ENCODE data around the gene GAGE10. TPM values are rescaled to one million over a fixed set of nuclear protein-coding genes. Genes with fewer than 3 reads are reported as not detected.

The GAGE10 gene
- total and polyA plus RNA-seq, 2 of the 8 experiments (the other 6 are each of a cell fraction or from before 2014, with no cell fraction given) = not detected

DNA sequence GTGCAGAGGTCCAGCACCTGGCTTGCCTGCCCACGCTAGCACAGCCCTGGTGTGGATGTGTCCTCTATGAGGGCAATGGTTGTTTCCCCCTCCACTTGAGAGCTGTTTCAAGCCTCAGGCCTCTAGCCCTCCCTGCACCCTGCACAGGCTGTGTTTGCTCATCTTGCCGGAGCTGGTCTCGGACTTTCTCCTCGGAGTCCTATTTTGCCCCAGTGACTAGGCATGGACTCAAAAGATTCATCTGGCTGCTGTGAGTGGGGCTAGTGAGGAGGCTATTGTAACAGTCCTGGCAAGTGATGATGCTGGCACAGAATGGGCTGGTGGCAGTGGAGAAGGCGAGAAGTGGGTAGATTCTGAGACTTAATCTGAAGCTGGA, 44.7 kb upstream of the GAGE10 start:
- Histone ChIP-seq H4K5ac (ENCODE audit: insufficient read length, low read depth, low read length) (no peak overlapping the region), H3K79me1 (ENCODE audit: low read depth, low read length) (no peaks in the 10 kb centered on the region), H3K4me3 (ENCODE audit: extremely low read depth in 1 of 4, insufficient read depth in 2 of 4, low read depth in 3 of 4, low read length in 4 of 4) (no peak overlapping the region), H3K23me2 (ENCODE audit: low read depth, low read length) (no peaks in the 10 kb centered on the region), H2BK12ac (ENCODE audit: low read depth, low read length) (no peak overlapping the region), H2BK15ac (ENCODE audit: low read length) (no peak overlapping the region), H2AK5ac (ENCODE audit: low read depth, low read length) (no peak overlapping the region), H3K9ac (replicated peaks in 1 of 4; ENCODE audit: extremely low read depth in 1 of 4, low read depth in 3 of 4, low read length in 3 of 4) (no peak overlapping the region), H2BK120ac (replicated peaks; ENCODE audit: low read depth, low read length) (no peak overlapping the region), H3K23ac (ENCODE audit: insufficient read length) (no peak overlapping the region), H3K9me3 (ENCODE audit: insufficient read depth in 2 of 2, low read depth in 1 of 2, low read length in 1 of 2) (no peaks in the 10 kb centered on the region), H2BK20ac (ENCODE audit: low read length) (no peak overlapping the region), H2BK5ac (ENCODE audit: low read depth, low read length) (no peak overlapping the region), H4K8ac (ENCODE audit: extremely low read depth, insufficient read depth, low read length) (no peak overlapping the region), H3K4ac (replicated peaks; ENCODE audit: insufficient read length, low read depth, low read length) (no peak overlapping the region), H3K14ac (ENCODE audit: insufficient read length) (no peak overlapping the region), H3K56ac (replicated peaks; ENCODE audit: insufficient read length, low read depth, low read length) (no peak overlapping the region), H3K18ac (ENCODE audit: extremely low read depth, low read length) (no peak overlapping the region), H3K27ac (ENCODE audit: low read depth, low read length) (no peak overlapping the region), H3K79me2 (ENCODE audit: control insufficient read depth in 1 of 2, insufficient read depth in 2 of 2, low read length in 2 of 2) (no peaks in the 10 kb centered on the region), H3K36me3 (ENCODE audit: control insufficient read depth in 2 of 4, insufficient read depth in 4 of 4, low read length in 3 of 4) (no peaks in the 10 kb centered on the region), H3K4me1 (replicated peaks in 1 of 4; ENCODE audit: control insufficient read depth in 3 of 4, insufficient read depth in 4 of 4, low read length in 3 of 4) (no peaks in the 10 kb centered on the region; a peak in 1 of 7 replicates), H4K91ac (replicated peaks; ENCODE audit: insufficient read length, low read length) (no peak overlapping the region), H2AFZ (ENCODE audit: low read length) (no peak overlapping the region), H4K20me1 (replicated peaks in 1 of 2; ENCODE audit: control insufficient read depth in 1 of 2, insufficient read depth in 2 of 2, low read length in 2 of 2) (no peaks in the 10 kb centered on the region), H3K27me3 (replicated peaks in 1 of 4; ENCODE audit: control insufficient read depth in 3 of 4, extremely low read depth in 1 of 4, insufficient read depth in 3 of 4, low read length in 3 of 4) (no peaks in the 10 kb centered on the region), H3K4me2 (ENCODE audit: insufficient read depth in 1 of 2, low read depth in 2 of 2, low read length in 2 of 2) (no peak overlapping the region)
- DNase-seq (ENCODE audit: low read depth in 1 of 2, low spot score in 2 of 2) (no peak), FAIRE-seq (no peak)
- POLR2A ChIA-PET (ENCODE audit: partially characterized antibody) = interaction anchor here (0.7 to 2.1 kb wide), 5 partner anchors 9 to 74 kb away, joined by 3 to 7 read pairs (median 3); no protein-coding TSS in a partner anchor
- 92% methylated on average over 4 of the region's 5 CpGs; no CpG with 5 or more reads in 1 of the 2 experiments for WGBS, 2 experiments (ENCODE audit: extremely low coverage in 1 of 2, insufficient coverage in 1 of 2, insufficient read length in 1 of 2, insufficient replicate concordance in 2 of 2, low coverage in 1 of 2, low lambda C conversion rate in 2 of 2, missing lambda C conversion rate in 1 of 2)
- CTCF ChIA-PET (ENCODE audit: partially characterized antibody) = interaction anchor here (2.2 kb wide), 1 partner anchor 67 kb away, joined by 6 read pairs; no protein-coding TSS in a partner anchor
- TF ChIP-seq ASH2L (IDR thresholded peaks at IDR 0.05; ENCODE audit: low read length) (no peak), SIN3A (conservative IDR thresholded peaks at IDR 0.05 in 1 of 2, IDR thresholded peaks at IDR 0.05 in 1 of 2; ENCODE audit: low read depth in 1 of 2, low read length in 2 of 2) (no peak), BACH1 (IDR thresholded peaks at IDR 0.05; ENCODE audit: low read length) (no peak), EGR1 (IDR thresholded peaks at IDR 0.05; ENCODE audit: borderline replicate concordance, low read depth, low read length) (no peak)

Measured in H1 (cell line).